GM23248 (cell line): ENCODE measurements around the gene GCK. TPM values are rescaled to one million over a fixed set of nuclear protein-coding genes. Genes with fewer than 3 reads are reported as not detected.
"Not testable (repeated sequence)": the region's sequence is repeated elsewhere in the genome, so short reads cannot be mapped to it uniquely, and the experiment has no call there.

Experiments
- DNase-seq: peaks from one replicate; pipeline ENCODE4 v3.0.0-alpha.2; 2015
- H2AFZ ChIP-seq: fragments of 200-600 bp; sonication (generic); 2 replicates; pipeline ENCODE4 v1.6.1; 2016; ENCODE audit warnings: antibody characterized with exemption
- H3F3A ChIP-seq: fragments of 200-600 bp; sonication (generic); 2 replicates; pipeline ENCODE4 v1.6.1; 2016; ENCODE audit warnings: mild to moderate bottlenecking, antibody characterized with exemption, mixed run types; ENCODE audit not compliant: insufficient read depth
- H3K27ac ChIP-seq: fragments of 200-600 bp; sonication (generic); 2 replicates; pipeline ENCODE4 v1.5.1; 2016; ENCODE audit warnings: mild to moderate bottlenecking
- H3K27me3 ChIP-seq: fragments of 200-600 bp; sonication (generic); replicated peaks from 2 replicates; pipeline ENCODE4 v1.6.1; 2016; ENCODE audit warnings: mild to moderate bottlenecking; ENCODE audit not compliant: insufficient read depth
- H3K36me3 ChIP-seq: fragments of 200-600 bp; sonication (generic); 2 replicates; pipeline ENCODE4 v1.6.1; 2016; ENCODE audit warnings: low read depth, mild to moderate bottlenecking
- H3K4me1 ChIP-seq: fragments of 200-600 bp; sonication (generic); 2 replicates; pipeline ENCODE4 v1.6.1; 2016; ENCODE audit warnings: mild to moderate bottlenecking; ENCODE audit not compliant: insufficient read depth
- H3K4me2 ChIP-seq: fragments of 200-600 bp; sonication (generic); one replicate; pipeline ENCODE4 v1.6.1; 2016; ENCODE audit warnings: mild to moderate bottlenecking; ENCODE audit not compliant: unreplicated experiment
- H3K4me3 ChIP-seq: fragments of 200-600 bp; sonication (generic); 2 replicates; pipeline ENCODE4 v1.5.1; 2016; ENCODE audit warnings: mild to moderate bottlenecking
- H3K79me2 ChIP-seq: fragments of 200-600 bp; sonication (generic); 2 replicates; pipeline ENCODE4 v1.6.1; 2016; ENCODE audit warnings: mild to moderate bottlenecking; ENCODE audit not compliant: insufficient read depth
- H3K9ac ChIP-seq: fragments of 200-600 bp; sonication (generic); 2 replicates; pipeline ENCODE4 v1.6.1; 2016; ENCODE audit warnings: mild to moderate bottlenecking
- H3K9me2 ChIP-seq: fragments of 200-600 bp; sonication (generic); 2 replicates; pipeline ENCODE4 v1.6.1; 2016; ENCODE audit warnings: mixed run types, mild to moderate bottlenecking, moderate library complexity; ENCODE audit not compliant: insufficient read depth
- H3K9me3 ChIP-seq: fragments of 200-600 bp; sonication (generic); one replicate; pipeline ENCODE4 v1.6.1; 2017; ENCODE audit warnings: low read depth
- H4K20me1 ChIP-seq: fragments of 200-600 bp; sonication (generic); 2 replicates; pipeline ENCODE4 v1.6.0; 2016; ENCODE audit not compliant: insufficient read depth
- EZH2 ChIP-seq: fragments of 200-600 bp; sonication (generic); IDR thresholded peaks from 2 replicates; pipeline ENCODE4 v1.6.1; 2018; ENCODE audit warnings: antibody characterized with exemption, mild to moderate bottlenecking; ENCODE audit not compliant: insufficient read depth, poor library complexity, severe bottlenecking
- EZH2phosphoT487 ChIP-seq: fragments of 200-600 bp; sonication (generic); IDR thresholded peaks from 2 replicates; pipeline ENCODE4 v1.6.1; 2018; ENCODE audit warnings: antibody characterized with exemption, moderate library complexity, mild to moderate bottlenecking, low read depth; ENCODE audit not compliant: insufficient read depth
- WGBS, 2 experiments: methylation state at CpG; one replicate each; pipeline ENCODE4 v1.1.6; 2015 to 2017; ENCODE audit warnings: low lambda C conversion rate in 2 of 2, low coverage in 1 of 2; ENCODE audit errors: missing lambda C conversion rate in 2 of 2; 5-methylcytosine and 5-hydroxymethylcytosine counted together
- in situ Hi-C: fragments of 300-500 bp; cut with MboI; formaldehyde crosslinking; loops from 2 replicates; pipeline ENCODE4 v1.15.0; 2020
- polyA plus RNA-seq: library from polyadenylated mRNA; unstranded; fragments of >200 nt; fragmentation: Nextera tagmentation; extraction: Ambion mirVana; gene quantifications from 2 replicates; pipeline ENCODE4 v1.2.1, GENCODE V29; 2016
- total RNA-seq: library from RNA; depleted of rRNA; stranded (reverse); fragments of >200 nt; shearing (Covaris generic); gene quantifications from 2 replicates; pipeline ENCODE4 v1.2.3, GENCODE V29; 2014

The GCK gene
- total and polyA plus RNA-seq, 2 experiments from 2014 or later = 0.11 to 0.23 TPM

GRCh38 chr7:44180631-44181030, 8.6 kb downstream of the GCK start:
- H3K4me3 ChIP-seq = no peak overlapping the region
- peaks cover 23% of the 10 kb centered on the region for H3K4me1 ChIP-seq
- H3K79me2 ChIP-seq = no peaks in the 10 kb centered on the region
- no peaks in the 10 kb centered on the region for H3K9me3 ChIP-seq
- in situ Hi-C loops = no loop called here
- H3K36me3 ChIP-seq = no peaks in the 10 kb centered on the region
- no peak overlapping the region for H3K27ac ChIP-seq
- WGBS, 2 experiments = 43 to 44% methylated on average over 3 of the region's 3 CpGs
- H4K20me1 ChIP-seq = no peaks in the 10 kb centered on the region
- H3K27me3 ChIP-seq = no peaks in the 10 kb centered on the region
- H3K4me2 ChIP-seq = no peak overlapping the region
- peaks cover 11% of the 10 kb centered on the region for H3F3A ChIP-seq
- no peak overlapping the region for H2AFZ ChIP-seq
- H3K9me2 ChIP-seq = no peaks in the 10 kb centered on the region
- TF ChIP-seq EZH2 (no peak), EZH2phosphoT487 (no peak)
- no peak overlapping the region for H3K9ac ChIP-seq
- DNase-seq = no peak

- Histone ChIP-seq H3K36me3 (no peaks in the 10 kb centered on the region), H3F3A (0 out of 2 replicates have a peak, but pooled peaks cover 4% of the 10 kb centered on the region), H3K9ac (no peak overlapping the region), H2AFZ (no peak overlapping the region), H4K20me1 (no peaks in the 10 kb centered on the region), H3K4me1 (peaks cover 11% of the 10 kb centered on the region), H3K27me3 (no peaks in the 10 kb centered on the region), H3K79me2 (no peaks in the 10 kb centered on the region), H3K9me3 (no peaks in the 10 kb centered on the region), H3K27ac (no peak overlapping the region), H3K4me3 (no peak overlapping the region), H3K9me2 (no peaks in the 10 kb centered on the region), H3K4me2 (no peak overlapping the region)
- in situ Hi-C loops = no loop called here
- peak; percentile 83 for DNase-seq
- TF ChIP-seq EZH2 (no peak), EZH2phosphoT487 (no peak)
- 76 to 81% methylated on average over 4 of the region's 4 CpGs for WGBS, 2 experiments
Observed at GRCh38 chr7:44177570-44178131, 11.6 kb downstream of the GCK start.

GRCh38 chr7:44176486-44176885, 12.8 kb downstream of the GCK start:
- no peak for TF ChIP-seq EZH2
- TF ChIP-seq EZH2phosphoT487 = no peak
- Histone ChIP-seq H3K4me2 (no peak overlapping the region), H3K9me2 (no peaks in the 10 kb centered on the region), H3K4me1 (peaks cover 11% of the 10 kb centered on the region), H3K9me3 (no peaks in the 10 kb centered on the region), H2AFZ (no peak overlapping the region), H3K79me2 (no peaks in the 10 kb centered on the region), H3K27me3 (no peaks in the 10 kb centered on the region), H3K27ac (no peak overlapping the region), H3K4me3 (no peak overlapping the region), H3K9ac (no peak overlapping the region), H3F3A (0 out of 2 replicates have a peak, but pooled peaks cover 4% of the 10 kb centered on the region), H3K36me3 (no peaks in the 10 kb centered on the region), H4K20me1 (no peaks in the 10 kb centered on the region)
- 45 to 48% methylated on average over 7 of the region's 7 CpGs for WGBS, 2 experiments
- in situ Hi-C loops = no loop called here
- no peak for DNase-seq

GRCh38 chr7:44175730-44176129, 13.5 kb downstream of the GCK start:
- Histone ChIP-seq H3K9ac (no peak overlapping the region), H3K36me3 (no peaks in the 10 kb centered on the region), H4K20me1 (no peaks in the 10 kb centered on the region), H3K27me3 (no peaks in the 10 kb centered on the region), H3K4me3 (no peak overlapping the region), H3F3A (0 out of 2 replicates have a peak, but pooled peaks cover 4% of the 10 kb centered on the region), H3K27ac (no peak overlapping the region), H3K9me3 (no peaks in the 10 kb centered on the region), H3K4me1 (peaks cover 11% of the 10 kb centered on the region), H3K79me2 (no peaks in the 10 kb centered on the region), H3K4me2 (no peak overlapping the region), H3K9me2 (no peaks in the 10 kb centered on the region), H2AFZ (no peak overlapping the region)
- in situ Hi-C loops = no loop called here
- no peak for DNase-seq
- TF ChIP-seq EZH2phosphoT487 (no peak), EZH2 (no peak)
- WGBS, 2 experiments = 81 to 85% methylated on average over 3 of the region's 3 CpGs

GRCh38 chr7:44174694-44174948, 14.6 kb downstream of the GCK start:
- H3K9me3 ChIP-seq, H3K4me3 ChIP-seq, H2AFZ ChIP-seq, H3K27me3 ChIP-seq, H3F3A ChIP-seq, H3K36me3 ChIP-seq, DNase-seq, H3K27ac ChIP-seq, H3K9me2 ChIP-seq, H3K79me2 ChIP-seq, H4K20me1 ChIP-seq, in situ Hi-C loops, H3K9ac ChIP-seq, H3K4me2 ChIP-seq: not testable (repeated sequence)
- H3K4me1 ChIP-seq = peaks cover 11% of the 10 kb centered on the region
- WGBS, 2 experiments = 38 to 79% methylated on average over 1 of the region's 1 CpG
